AG04449 (cell line): ENCODE results near the gene ADGRG7.

Source experiments
- CTCF ChIA-PET: fragments of 350-600 bp; formaldehyde crosslinking; extraction: SDS; loops from one replicate; lab custom pipeline; 2021; ENCODE audit warnings: antibody characterized with exemption; lab: Yijun Ruan, JAX
- POLR2A ChIA-PET: fragments of 400-600, 350-600 bp; formaldehyde crosslinking; extraction: SDS; loops from one replicate; lab custom pipeline; 2020; ENCODE audit warnings: antibody characterized with exemption, inconsistent platforms; lab: Yijun Ruan, JAX
- DNase-seq: peaks from one replicate; pipeline ENCODE4 v3.0.0-alpha.2; 2010; ENCODE audit warnings: low read depth, low spot score
- H3K4me3 ChIP-seq: 2 replicates; pipeline ENCODE4 v1.5.1; 2011; ENCODE audit warnings: low read depth, mild to moderate bottlenecking, control low read depth, low read length
- CTCF ChIP-seq: IDR thresholded peaks from one replicate; pipeline ENCODE4 v1.5.1; 2011; ENCODE audit warnings: mild to moderate bottlenecking, moderate library complexity, low read length, control low read depth, inconsistent platforms; ENCODE audit not compliant: insufficient read depth; ENCODE audit errors: missing control alignments

ADGRG7 gene

GRCh38 chr3:100631236-100631635 lies 21.8 kb downstream of the ADGRG7 start:
- CTCF ChIA-PET = interaction anchor here (0.7 kb wide), 1 partner anchor 34 kb away, joined by 3 read pairs; no protein-coding TSS in a partner anchor
- POLR2A ChIA-PET = no interaction called here

GRCh38 chr3:100634493-100635272 lies 25.3 kb downstream of the ADGRG7 start:
- no peak overlapping the region for H3K4me3 ChIP-seq
- POLR2A ChIA-PET = no interaction called here
- DNase-seq = no peak
- TF ChIP-seq CTCF = no peak
- CTCF ChIA-PET = interaction anchor here (0.6 to 4.8 kb wide), 7 partner anchors 9 to 803 kb away, joined by 3 to 22 read pairs (median 3); no protein-coding TSS in a partner anchor

More at GRCh38 chr3:100631236-100631635, 21.8 kb downstream of the ADGRG7 start:
- no peak for DNase-seq
- no peak overlapping the region for H3K4me3 ChIP-seq
- no peak for TF ChIP-seq CTCF

GRCh38 chr3:100635273-100635701 lies 25.9 kb downstream of the ADGRG7 start:
- no peak for TF ChIP-seq CTCF
- ChIA-PET CTCF (interaction anchor here (0.6 to 4.8 kb wide), 3 partner anchors 22 to 173 kb away, joined by 3 to 22 read pairs (median 3); no protein-coding TSS in a partner anchor), POLR2A (no interaction called here)
- no peak overlapping the region for H3K4me3 ChIP-seq
- no peak for DNase-seq

- H3K4me3 ChIP-seq = no peak overlapping the region
- CTCF ChIA-PET = interaction anchor here (0.9 to 4.8 kb wide), 2 partner anchors 10 to 175 kb away, joined by 4 to 22 read pairs; no protein-coding TSS in a partner anchor
- DNase-seq = no peak
- TF ChIP-seq CTCF = no peak
- POLR2A ChIA-PET = no interaction called here
Observed at GRCh38 chr3:100637197-100637631, 27.8 kb downstream of the ADGRG7 start.

GRCh38 chr3:100640633-100641032 lies 31.2 kb downstream of the ADGRG7 start:
- CTCF ChIA-PET = interaction anchor here (0.8 kb wide), 1 partner anchor 36 kb away, joined by 3 read pairs; no protein-coding TSS in a partner anchor
- no peak for DNase-seq
- TF ChIP-seq CTCF = no peak
- POLR2A ChIA-PET = no interaction called here
- no peak overlapping the region for H3K4me3 ChIP-seq

- CTCF ChIA-PET = interaction anchor here (0.8 kb wide), 1 partner anchor 37 kb away, joined by 3 read pairs; no protein-coding TSS in a partner anchor
- no peak for TF ChIP-seq CTCF
- no peak overlapping the region for H3K4me3 ChIP-seq
- DNase-seq = no peak
- POLR2A ChIA-PET = no interaction called here
Observed at GRCh38 chr3:100641471-100642032, 32.2 kb downstream of the ADGRG7 start.
